GM12891 (cell line): ENCODE measurements around the gene NADK.
"Not testable (repeated sequence)": the region's sequence is repeated elsewhere in the genome, so short reads cannot be mapped to it uniquely, and the experiment has no call there.

ENCODE experiments used
- DNase-seq: peaks from one replicate; pipeline ENCODE4 v3.0.0; 2011; ENCODE audit warnings: low spot score; ENCODE audit not compliant: insufficient read length
- FAIRE-seq: peaks from 2 replicates; lab custom pipeline; 2011; peaks lifted over from hg19 to GRCh38; lab: Jason Lieb, UNC
- PAX5 ChIP-seq: IDR thresholded peaks from 2 replicates; pipeline ENCODE4 v1.6.1; 2011; ENCODE audit warnings: low read length, moderate library complexity, mild to moderate bottlenecking; ENCODE audit not compliant: insufficient read depth, severe bottlenecking
- POLR2A ChIP-seq: IDR thresholded peaks from 2 replicates; pipeline ENCODE4 v1.6.1; 2011; ENCODE audit warnings: low read depth, low read length, control low read depth
- POLR2AphosphoS5 ChIP-seq: IDR thresholded peaks from 2 replicates; pipeline ENCODE4 v1.6.1; 2011; ENCODE audit warnings: low read depth, low read length, control low read depth
- POU2F2 ChIP-seq: IDR thresholded peaks from 2 replicates; pipeline ENCODE4 v1.6.1; 2011; ENCODE audit warnings: low read depth, mild to moderate bottlenecking, control low read depth, low read length, moderate library complexity
- SPI1 ChIP-seq: IDR thresholded peaks from 2 replicates; pipeline ENCODE4 v1.6.1; 2011; ENCODE audit warnings: low read depth, low read length, control low read depth
- TAF1 ChIP-seq: IDR thresholded peaks from 2 replicates; pipeline ENCODE4 v1.6.1; 2011; ENCODE audit warnings: low read depth, low read length, control low read depth

NADK gene

GRCh38 chr1:1757422-1758058, 20.7 kb downstream of the NADK start:
- TF ChIP-seq SPI1 (no peak), POU2F2 (no peak), POLR2AphosphoS5 (no peak), POLR2A (no peak), TAF1 (no peak), PAX5 (no peak)
- FAIRE-seq (no peak), DNase-seq (no peak)

- DNase-seq (no peak), FAIRE-seq (no peak)
- no peak for TF ChIP-seq POU2F2
- TF ChIP-seq POLR2AphosphoS5 = no peak
- no peak for TF ChIP-seq TAF1
- TF ChIP-seq POLR2A = no peak
- no peak for TF ChIP-seq PAX5
- no peak for TF ChIP-seq SPI1
Observed at GRCh38 chr1:1756661-1757421, 21.4 kb downstream of the NADK start.

- FAIRE-seq (no peak), DNase-seq (no peak)
- TF ChIP-seq POLR2AphosphoS5 = no peak
- TF ChIP-seq POU2F2 = no peak
- no peak for TF ChIP-seq TAF1
- TF ChIP-seq POLR2A = no peak
Observed at GRCh38 chr1:1755852-1756251, 22.4 kb downstream of the NADK start.

- DNase-seq = no peak
- no peak for TF ChIP-seq PAX5
- TF ChIP-seq POU2F2 = no peak
- TF ChIP-seq POLR2AphosphoS5 = no peak
- TF ChIP-seq SPI1 = no peak
- no peak for TF ChIP-seq TAF1
- TF ChIP-seq POLR2A = no peak
- FAIRE-seq = no peak
Observed at GRCh38 chr1:1755426-1755825, 22.8 kb downstream of the NADK start.

GRCh38 chr1:1754051-1754815, 24.0 kb downstream of the NADK start:
- no peak for FAIRE-seq
- no peak for DNase-seq
- TF ChIP-seq TAF1 (no peak), POLR2A (no peak), SPI1 (no peak), PAX5 (no peak), POLR2AphosphoS5 (no peak), POU2F2 (no peak)

GRCh38 chr1:1753607-1754005, 24.7 kb downstream of the NADK start:
- no peak for DNase-seq
- TF ChIP-seq TAF1 (no peak), SPI1 (no peak), POU2F2 (no peak), PAX5 (no peak), POLR2A (no peak), POLR2AphosphoS5 (no peak)
- FAIRE-seq = no peak

- FAIRE-seq = no peak
- DNase-seq = no peak
- no peak for TF ChIP-seq SPI1
- no peak for TF ChIP-seq POU2F2
- TF ChIP-seq PAX5 = no peak
- TF ChIP-seq POLR2AphosphoS5 = no peak
- no peak; the same call in 1 of the 2 replicates for TF ChIP-seq POLR2A
- no peak for TF ChIP-seq TAF1
Observed at GRCh38 chr1:1752636-1753606, 25.3 kb downstream of the NADK start.

GRCh38 chr1:1752190-1752589, 26.1 kb downstream of the NADK start:
- DNase-seq (no peak), FAIRE-seq (no peak)
- TF ChIP-seq PAX5 (no peak), TAF1 (no peak), POU2F2 (no peak)

- FAIRE-seq, DNase-seq: not testable (repeated sequence)
Observed at GRCh38 chr1:1749941-1750340, 28.3 kb downstream of the NADK start.
